Endodermal cell (in vitro differentiated cells): ENCODE data around the gene ERGIC3. TPM values are rescaled to one million over a fixed set of nuclear protein-coding genes. Genes with fewer than 3 reads are reported as not detected.

Experiments used
- DNase-seq: peaks from one replicate; pipeline ENCODE4 v3.0.0-alpha.2; 2017
- H3K27ac ChIP-seq: 2 replicates; pipeline ENCODE4 v1.5.1; 2013; ENCODE audit warnings: mild to moderate bottlenecking, low read depth, low read length, moderate library complexity
- H3K27me3 ChIP-seq: 2 replicates; pipeline ENCODE4 v1.6.1; 2013; ENCODE audit warnings: mild to moderate bottlenecking, low read length, moderate library complexity; ENCODE audit not compliant: insufficient read depth, control insufficient read depth, poor library complexity, severe bottlenecking
- H3K36me3 ChIP-seq: 2 replicates; pipeline ENCODE4 v1.7.0; 2013; ENCODE audit warnings: mild to moderate bottlenecking, low read length, moderate library complexity; ENCODE audit not compliant: control insufficient read depth, insufficient read depth
- H3K4me1 ChIP-seq: one replicate; pipeline ENCODE4 v1.7.0; 2013; ENCODE audit warnings: low read length; ENCODE audit not compliant: control insufficient read depth, insufficient read depth
- H3K4me3 ChIP-seq: 2 replicates; pipeline ENCODE4 v1.5.1; 2013; ENCODE audit warnings: mild to moderate bottlenecking, low read length, moderate library complexity
- H3K9ac ChIP-seq: 2 replicates; pipeline ENCODE4 v1.6.1; 2013; ENCODE audit warnings: mild to moderate bottlenecking, low read length, moderate library complexity; ENCODE audit not compliant: poor library complexity, severe bottlenecking; ENCODE audit errors: extremely low read depth
- H3K9me3 ChIP-seq: 2 replicates; pipeline ENCODE4 v1.6.1; 2013; ENCODE audit warnings: mild to moderate bottlenecking, low read length, moderate library complexity; ENCODE audit not compliant: control insufficient read depth
- H3K27ac Mint-ChIP-seq: 2 replicates; pipeline ENCODE4 v1.8.0; 2020; ENCODE audit warnings: mixed read lengths
- H3K27me3 Mint-ChIP-seq: 2 replicates; pipeline ENCODE4 v1.8.0; 2021; ENCODE audit warnings: mild to moderate bottlenecking, mixed read lengths; ENCODE audit not compliant: insufficient read depth
- H3K36me3 Mint-ChIP-seq: 2 replicates; pipeline ENCODE4 v1.8.0; 2020; ENCODE audit warnings: low read depth, mixed read lengths
- H3K4me1 Mint-ChIP-seq: 2 replicates; pipeline ENCODE4 v1.8.0; 2020; ENCODE audit warnings: mixed read lengths
- H3K4me3 Mint-ChIP-seq: 2 replicates; pipeline ENCODE4 v1.8.0; 2020; ENCODE audit warnings: mild to moderate bottlenecking, moderate library complexity, mixed read lengths
- H3K9me3 Mint-ChIP-seq: 2 replicates; pipeline ENCODE4 v1.8.0; 2020; ENCODE audit warnings: mild to moderate bottlenecking, mixed read lengths
- CTCF ChIP-seq: fragments of 200-600 bp; sonication (generic); conservative IDR thresholded peaks from 2 replicates; pipeline ENCODE4 v1.5.0; 2021; ENCODE audit warnings: antibody characterized with exemption, mild to moderate bottlenecking
- WGBS, 2 experiments: methylation state at CpG; one replicate each; pipeline versions ENCODE4 v1.1.5 to v1.1.7; 2013; ENCODE audit warnings: missing lambda C conversion rate in 2 of 2, mixed read lengths in 1 of 2; ENCODE audit not compliant: insufficient coverage in 1 of 2, insufficient read length in 1 of 2; 5-methylcytosine and 5-hydroxymethylcytosine counted together
- total RNA-seq, 2 donors: library from RNA; stranded (reverse); fragmentation: NEBNext Ultra II Directional in 1 of 2; extraction: Animal tissue kit (Norgen Biotek cat#: 25700) in 1 of 2; gene quantifications; 2 replicates in 1 of 2; 3 replicates in 1 of 2; pipeline ENCODE4 v1.2.1, GENCODE V29; 2021

ERGIC3 gene
- total RNA-seq, 2 donors from 2014 or later: 217 to 230 TPM

DNA sequence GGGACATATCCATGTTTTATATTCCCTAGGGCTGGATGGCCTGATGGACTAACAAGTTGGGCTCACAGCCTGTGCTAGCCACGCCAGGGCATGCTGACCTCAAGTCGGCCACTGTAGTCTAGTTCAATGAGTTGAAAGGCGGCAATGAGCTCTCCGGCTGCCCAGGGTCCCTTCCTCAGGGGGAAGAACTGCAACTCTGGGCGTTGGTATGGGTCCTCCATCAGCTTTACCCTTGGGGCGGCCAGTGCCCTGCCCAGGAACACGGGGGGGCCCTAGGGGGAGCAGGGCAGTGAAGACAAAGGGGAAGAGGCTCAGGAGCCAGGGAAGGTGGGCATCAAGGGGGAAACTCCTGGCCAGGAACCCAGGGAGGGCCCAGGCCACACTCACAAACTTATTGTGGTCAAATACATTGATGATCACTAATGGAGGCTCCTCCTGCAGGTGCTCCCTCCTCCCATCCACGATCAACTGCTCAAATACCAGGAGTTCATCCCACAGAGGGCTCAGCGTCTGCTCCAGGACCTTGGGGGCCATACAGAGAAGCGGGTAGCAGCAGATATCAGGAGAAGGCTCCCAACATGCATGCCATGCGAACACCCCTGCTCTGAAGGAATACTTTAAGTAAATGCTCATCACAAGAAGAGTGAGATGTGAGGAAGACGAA, 41.0 kb downstream of the ERGIC3 start:
- Histone ChIP-seq H3K9ac (no peak overlapping the region), H3K4me1 (no peaks in the 10 kb centered on the region), H3K27ac (no peak overlapping the region), H3K36me3 (no peaks in the 10 kb centered on the region), H3K4me3 (no peak overlapping the region), H3K27me3 (no peaks in the 10 kb centered on the region), H3K9me3 (no peaks in the 10 kb centered on the region)
- 84 to 89% methylated on average over 10 to 12 of the region's 12 CpGs for WGBS, 2 experiments
- TF ChIP-seq CTCF: no peak
- H3K36me3 Mint-ChIP-seq: no peaks in the 10 kb centered on the region
- H3K4me1 Mint-ChIP-seq: no peaks in the 10 kb centered on the region
- no peak for DNase-seq
- no peak overlapping the region for H3K4me3 Mint-ChIP-seq
- H3K9me3 Mint-ChIP-seq: peaks cover 2% of the 10 kb centered on the region
- no peak overlapping the region for H3K27ac Mint-ChIP-seq
- peaks cover 2% of the 10 kb centered on the region for H3K27me3 Mint-ChIP-seq

DNA sequence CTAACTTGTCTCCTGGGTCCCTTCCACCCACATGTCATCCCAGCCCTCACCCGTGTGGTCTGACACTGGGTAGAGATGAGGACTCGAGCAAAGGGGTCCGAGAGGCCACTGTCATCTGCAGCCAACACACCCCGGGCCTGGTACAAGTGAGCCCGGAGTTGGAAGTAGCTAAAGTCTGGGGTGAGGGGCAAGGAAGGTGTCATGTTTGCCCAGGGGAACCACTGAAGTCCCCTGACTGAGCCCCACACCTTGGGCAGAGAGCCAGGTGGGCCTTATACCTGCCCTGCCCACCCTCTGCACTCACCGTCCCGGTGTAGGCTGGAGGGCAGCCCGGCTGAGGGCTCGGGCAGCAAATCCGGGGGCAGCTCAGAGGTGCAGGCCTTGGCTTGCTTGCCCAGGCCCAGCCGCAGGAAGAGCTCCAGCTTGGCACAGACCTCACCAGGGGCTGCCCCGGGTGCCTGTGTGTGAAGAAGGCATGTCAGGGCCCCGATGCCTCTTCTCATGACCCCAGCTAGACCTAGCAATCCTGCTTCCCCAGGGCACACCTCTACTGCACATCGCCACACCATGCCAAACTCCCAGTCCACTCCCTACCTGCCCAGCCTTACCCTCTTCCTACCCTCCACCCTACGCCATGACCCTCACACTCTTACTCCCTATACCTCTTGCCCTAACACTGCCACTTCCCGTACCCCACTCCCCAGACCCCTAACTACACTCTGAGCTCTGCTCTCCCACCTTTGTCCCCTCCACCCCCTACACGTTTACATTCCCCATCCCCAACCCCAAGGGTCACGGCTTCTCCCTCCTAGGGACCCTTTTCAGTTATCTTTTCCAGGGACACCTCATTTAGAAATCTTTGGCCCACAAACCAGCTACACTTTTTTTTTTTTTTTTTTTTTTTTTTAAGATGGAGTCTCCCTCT, 42.0 kb downstream of the ERGIC3 start:
- no peaks in the 10 kb centered on the region for H3K4me1 ChIP-seq
- Mint-ChIP-seq H3K9me3 (peaks cover 2% of the 10 kb centered on the region), H3K4me3 (no peak overlapping the region), H3K4me1 (no peaks in the 10 kb centered on the region), H3K27me3 (peaks cover 2% of the 10 kb centered on the region), H3K36me3 (no peaks in the 10 kb centered on the region), H3K27ac (peak overlapping the region; percentile 26)
- no peak for TF ChIP-seq CTCF
- H3K36me3 ChIP-seq: no peaks in the 10 kb centered on the region
- H3K4me3 ChIP-seq: no peak overlapping the region
- H3K27ac ChIP-seq: no peak overlapping the region
- no peaks in the 10 kb centered on the region for H3K27me3 ChIP-seq
- H3K9ac ChIP-seq: no peak overlapping the region
- DNase-seq: no peak
- WGBS, 2 experiments: 90% methylated on average over 3 to 18 of the region's 18 CpGs
- H3K9me3 ChIP-seq: no peaks in the 10 kb centered on the region

DNA sequence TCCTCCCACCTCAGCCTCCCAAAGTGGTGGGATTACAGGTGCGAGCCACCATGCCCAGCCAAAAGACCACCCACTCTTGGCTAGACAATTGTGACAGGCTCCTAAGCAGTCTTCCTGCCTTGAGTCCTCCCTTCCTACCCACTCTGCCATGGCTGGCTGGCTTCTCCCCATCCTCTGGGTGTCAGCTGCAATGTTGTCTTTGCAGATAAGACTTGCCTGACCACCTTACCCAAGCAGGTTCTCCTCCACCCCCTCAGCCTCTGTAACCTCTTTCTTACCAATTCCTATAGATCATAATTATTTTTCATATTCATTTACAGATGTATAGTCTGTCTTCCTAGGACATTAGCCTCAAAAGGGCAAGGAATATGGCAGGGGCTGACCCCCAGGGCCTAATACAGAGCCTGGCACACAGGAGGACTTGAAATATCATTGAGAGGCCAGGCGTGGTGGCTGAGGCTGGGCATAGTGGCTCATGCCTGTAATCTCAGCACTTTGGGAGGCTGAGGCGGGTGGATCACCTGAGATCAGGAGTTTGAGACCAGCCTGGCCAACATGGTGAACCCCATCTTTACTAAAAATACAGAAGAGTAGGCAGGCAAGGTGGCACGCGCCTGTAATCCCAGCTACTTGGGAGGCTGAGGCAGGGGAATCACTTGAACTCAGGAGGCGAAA, 45.0 kb downstream of the ERGIC3 start:
- no peak overlapping the region for H3K27ac ChIP-seq
- H3K4me1 ChIP-seq: no peaks in the 10 kb centered on the region
- no peaks in the 10 kb centered on the region for H3K36me3 ChIP-seq
- no peaks in the 10 kb centered on the region for H3K4me1 Mint-ChIP-seq
- no peak overlapping the region for H3K4me3 Mint-ChIP-seq
- peaks cover 2% of the 10 kb centered on the region for H3K9me3 Mint-ChIP-seq
- H3K9me3 ChIP-seq: no peaks in the 10 kb centered on the region
- H3K4me3 ChIP-seq: no peak overlapping the region
- no peaks in the 10 kb centered on the region for H3K36me3 Mint-ChIP-seq
- no peak overlapping the region for H3K9ac ChIP-seq
- peaks cover 2% of the 10 kb centered on the region for H3K27me3 Mint-ChIP-seq
- TF ChIP-seq CTCF: no peak
- H3K27me3 ChIP-seq: no peaks in the 10 kb centered on the region
- no peak for DNase-seq
- no peak overlapping the region for H3K27ac Mint-ChIP-seq
- 90 to 91% methylated on average over 6 of the region's 6 CpGs for WGBS, 2 experiments
